HG03575 (cell line): ENCODE data around the gene MBD1.
"Not testable (repeated sequence)": the region's sequence is repeated elsewhere in the genome, so short reads cannot be mapped to it uniquely, and the experiment has no call there.

Source experiments
- ATAC-seq: cut with Tn5 transposase; IDR thresholded peaks from one replicate; pipeline ENCODE4 v1.9.1; 2021; ENCODE audit not compliant: unreplicated experiment, insufficient number of reproducible peaks, low FRiP score; ENCODE audit errors: extremely low read depth

The MBD1 gene

GRCh38 chr18:50298443-50299284 lies 17.3 kb upstream of the MBD1 start:
- no peak for ATAC-seq

GRCh38 chr18:50297621-50298442 lies 16.5 kb upstream of the MBD1 start:
- ATAC-seq: peak; percentile 95

GRCh38 chr18:50293039-50293438 lies 11.7 kb upstream of the MBD1 start:
- no peak for ATAC-seq

- no peak for ATAC-seq
Measured at GRCh38 chr18:50289108-50289443, 7.8 kb upstream of the MBD1 start.

GRCh38 chr18:50288348-50289107 lies 7.2 kb upstream of the MBD1 start:
- ATAC-seq: not testable (repeated sequence)

- ATAC-seq: peak; percentile 77
Measured at GRCh38 chr18:50287441-50288347, 6.4 kb upstream of the MBD1 start, which contains the start of gene CXXC1. CXXC1 (minus strand) TSS chr18:50287692; CDS start chr18:50287589, 103 bp downstream.

GRCh38 chr18:50287028-50287440 lies 5.7 kb upstream of the MBD1 start:
- no peak for ATAC-seq

- ATAC-seq: no peak
Measured at GRCh38 chr18:50286391-50287027, 5.2 kb upstream of the MBD1 start.

- no peak for ATAC-seq
Measured at GRCh38 chr18:50285631-50286321, 4.5 kb upstream of the MBD1 start.

GRCh38 chr18:50285071-50285470 lies 3.7 kb upstream of the MBD1 start:
- ATAC-seq: no peak

- ATAC-seq: no peak
Measured at GRCh38 chr18:50284255-50284885, 3.0 kb upstream of the MBD1 start.

GRCh38 chr18:50283469-50284209 lies 2.3 kb upstream of the MBD1 start:
- no peak for ATAC-seq

- ATAC-seq: no peak
Measured at GRCh38 chr18:50282521-50283335, 1.4 kb upstream of the MBD1 start.

GRCh38 chr18:50281972-50282520 lies 723 bp upstream of the MBD1 start:
- no peak for ATAC-seq

- no peak for ATAC-seq
Measured at GRCh38 chr18:50280707-50281294, 522 bp downstream of the MBD1 start.
